AG04450 (cell line): ENCODE results near the gene RPL32. TPM values are rescaled to one million over a fixed set of nuclear protein-coding genes. Genes with fewer than 3 reads are reported as not detected.

Source experiments
- CTCF ChIA-PET: fragments of 300-600, 350-600 bp; formaldehyde crosslinking; extraction: SDS; loops from one replicate; lab custom pipeline; 2022; ENCODE audit warnings: antibody characterized with exemption, inconsistent platforms; lab: Charles Lee
- POLR2A ChIA-PET: fragments of 350-600 bp; formaldehyde crosslinking; extraction: SDS; loops from one replicate; lab custom pipeline; 2021; ENCODE audit warnings: antibody characterized with exemption, inconsistent platforms; lab: Yijun Ruan, JAX
- DNase-seq: peaks from one replicate; pipeline ENCODE4 v3.0.0-alpha.2; 2011; ENCODE audit warnings: low read depth, low spot score
- H3K27ac ChIP-seq: one replicate; pipeline ENCODE4 v1.5.1; 2012; ENCODE audit warnings: low read depth, low read length, control low read depth
- H3K27me3 ChIP-seq: one replicate; pipeline ENCODE4 v1.6.0; 2012; ENCODE audit warnings: low read length; ENCODE audit not compliant: control insufficient read depth, insufficient read depth
- H3K4me3 ChIP-seq: 2 replicates; pipeline ENCODE4 v1.5.1; 2011; ENCODE audit warnings: mild to moderate bottlenecking, low read depth, low read length, control low read depth
- H3K9me3 ChIP-seq: 2 replicates; pipeline ENCODE4 v1.5.1; 2012; ENCODE audit warnings: low read length; ENCODE audit not compliant: control insufficient read depth, insufficient read depth
- polyA plus RNA-seq: library from polyadenylated mRNA; depleted of rRNA; stranded (reverse); fragments of >200 nt; gene quantifications from 2 replicates; pipeline ENCODE4 v1.2.3, GENCODE V29; 2011
- TF ChIP-seq, protein P1 (sequence below): IDR thresholded peaks from 2 replicates; pipeline ENCODE4 v1.5.1; 2011; ENCODE audit warnings: low read depth, low read length, control low read depth, inconsistent platforms

RPL32 gene
- polyA plus RNA-seq, 1 experiment, result 3,211 TPM

GRCh38 chr3:12871404-12871983 lies 30.1 kb upstream of the RPL32 start:
- ChIA-PET CTCF (no interaction called here), POLR2A (no interaction called here)
- Histone ChIP-seq H3K27ac (no peak overlapping the region), H3K27me3 (peaks cover 33% of the 10 kb centered on the region), H3K4me3 (no peak overlapping the region), H3K9me3 (no peaks in the 10 kb centered on the region; the same call in 1 of the 2 replicates)
- TF ChIP-seq, protein P1, sequence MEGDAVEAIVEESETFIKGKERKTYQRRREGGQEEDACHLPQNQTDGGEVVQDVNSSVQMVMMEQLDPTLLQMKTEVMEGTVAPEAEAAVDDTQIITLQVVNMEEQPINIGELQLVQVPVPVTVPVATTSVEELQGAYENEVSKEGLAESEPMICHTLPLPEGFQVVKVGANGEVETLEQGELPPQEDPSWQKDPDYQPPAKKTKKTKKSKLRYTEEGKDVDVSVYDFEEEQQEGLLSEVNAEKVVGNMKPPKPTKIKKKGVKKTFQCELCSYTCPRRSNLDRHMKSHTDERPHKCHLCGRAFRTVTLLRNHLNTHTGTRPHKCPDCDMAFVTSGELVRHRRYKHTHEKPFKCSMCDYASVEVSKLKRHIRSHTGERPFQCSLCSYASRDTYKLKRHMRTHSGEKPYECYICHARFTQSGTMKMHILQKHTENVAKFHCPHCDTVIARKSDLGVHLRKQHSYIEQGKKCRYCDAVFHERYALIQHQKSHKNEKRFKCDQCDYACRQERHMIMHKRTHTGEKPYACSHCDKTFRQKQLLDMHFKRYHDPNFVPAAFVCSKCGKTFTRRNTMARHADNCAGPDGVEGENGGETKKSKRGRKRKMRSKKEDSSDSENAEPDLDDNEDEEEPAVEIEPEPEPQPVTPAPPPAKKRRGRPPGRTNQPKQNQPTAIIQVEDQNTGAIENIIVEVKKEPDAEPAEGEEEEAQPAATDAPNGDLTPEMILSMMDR, result no peak
- no peak for DNase-seq

- Histone ChIP-seq H3K27me3 (peaks cover 33% of the 10 kb centered on the region), H3K4me3 (no peak overlapping the region), H3K27ac (no peak overlapping the region), H3K9me3 (no peaks in the 10 kb centered on the region; the same call in 1 of the 2 replicates)
- TF ChIP-seq, protein P1, result no peak
- no peak for DNase-seq
- ChIA-PET POLR2A (no interaction called here), CTCF (interaction anchor here (1.4 kb wide), 2 partner anchors 21 to 29 kb away, joined by 3 to 5 read pairs; partner anchors contain the start of gene RPL32)
These were observed 29.6 kb upstream of the RPL32 start for GRCh38 chr3:12870942-12871341.

DNA sequence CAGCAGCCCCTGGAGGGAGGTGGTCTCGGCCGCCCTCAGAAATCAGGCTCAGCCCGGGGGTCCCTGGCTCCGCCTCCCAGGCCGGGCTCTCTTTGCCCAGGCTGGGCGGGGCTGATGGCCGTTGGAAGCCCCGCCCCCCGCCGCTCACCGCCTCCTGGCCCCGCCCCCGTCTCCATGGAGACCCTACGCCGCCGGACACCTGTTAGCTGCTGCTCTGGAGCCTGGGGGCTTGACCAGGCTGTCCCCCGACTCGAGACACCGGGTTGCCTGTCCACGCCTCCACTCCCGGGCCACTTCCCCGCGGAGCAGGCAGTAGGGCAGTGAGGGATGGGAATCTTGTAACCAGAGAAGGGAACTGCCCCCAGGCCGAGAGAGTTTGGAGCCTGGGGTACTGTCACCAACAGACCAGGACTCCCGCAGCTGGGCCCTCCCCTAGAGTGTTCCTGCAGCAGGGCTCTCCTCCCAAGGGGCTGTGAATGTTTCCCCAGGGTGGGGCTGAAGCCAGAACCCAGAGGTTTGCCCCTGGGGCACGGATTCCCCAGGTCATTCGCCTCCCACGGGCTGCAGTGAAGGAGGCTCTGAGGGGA lies 27.8 kb upstream of the RPL32 start:
- TF ChIP-seq, protein P1, result no peak
- H3K9me3 ChIP-seq, result peaks cover 11% of the 10 kb centered on the region
- 0 out of 2 replicates have a peak overlapping the region, but pooled peaks have one; percentile 13 for H3K4me3 ChIP-seq
- POLR2A ChIA-PET, result no interaction called here
- no peak overlapping the region for H3K27ac ChIP-seq
- H3K27me3 ChIP-seq, result peaks cover 38% of the 10 kb centered on the region
- DNase-seq, result no peak
- CTCF ChIA-PET, result interaction anchor here (1.8 to 2.8 kb wide), 3 partner anchors 15 to 27 kb away, joined by 14 to 24 read pairs (median 15); partner anchors contain the start of gene RPL32

DNA sequence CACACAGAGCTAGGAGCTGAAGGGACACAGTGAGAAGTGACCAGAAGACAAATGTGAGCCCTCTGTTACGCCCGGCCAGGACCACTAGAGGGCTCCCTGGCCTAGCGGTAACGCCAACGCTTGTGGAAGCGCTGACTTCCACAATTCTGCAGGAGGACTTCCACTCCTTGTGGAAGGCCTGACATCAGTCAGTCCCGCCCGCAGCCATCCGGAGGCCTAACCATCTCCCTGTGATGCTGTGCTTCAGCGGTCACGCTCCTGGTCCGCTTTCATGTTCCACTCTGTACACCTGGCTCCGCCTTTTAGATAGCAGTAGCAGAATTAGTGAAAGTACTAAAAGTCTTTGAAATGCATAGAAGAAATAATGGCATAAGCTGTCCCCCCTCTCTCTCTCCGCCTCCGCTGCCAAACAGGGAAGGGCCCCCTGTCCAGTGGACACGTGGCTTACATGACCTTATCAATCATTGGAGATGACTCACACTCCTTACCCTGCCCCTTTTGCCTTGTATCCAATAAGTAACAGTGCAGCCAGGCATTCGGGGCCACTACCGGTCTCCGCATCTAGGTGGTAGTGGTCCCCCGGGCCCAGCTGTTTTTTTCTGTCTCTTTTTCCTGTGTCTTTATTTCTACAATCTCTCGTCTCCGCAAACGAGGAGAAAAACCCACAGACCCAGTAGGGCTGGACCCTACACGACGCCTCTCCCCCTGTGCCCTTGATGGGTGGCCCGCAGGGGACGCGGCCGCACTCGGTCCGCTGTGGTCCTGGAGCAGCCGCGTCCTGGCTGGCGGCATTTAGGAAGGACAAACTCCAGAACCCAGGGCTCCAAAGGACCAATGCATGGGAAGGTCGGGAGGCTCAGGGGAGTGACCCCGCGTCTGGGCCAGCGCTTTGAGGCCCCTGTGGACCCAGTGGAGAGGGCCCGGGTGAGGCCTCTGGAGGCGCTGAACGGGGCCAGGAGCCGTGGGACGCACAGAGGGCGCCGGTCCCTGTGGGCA lies 27.0 kb upstream of the RPL32 start:
- DNase-seq, result peak; percentile 61
- TF ChIP-seq, protein P1, result peak; percentile 95
- peaks cover 42% of the 10 kb centered on the region for H3K27me3 ChIP-seq
- CTCF ChIA-PET, result interaction anchor here (0.6 to 2.8 kb wide), 12 partner anchors 9 to 127 kb away, joined by 3 to 24 read pairs (median 5); partner anchors contain the start of gene RPL32
- peaks cover 11% of the 10 kb centered on the region for H3K9me3 ChIP-seq
- POLR2A ChIA-PET, result no interaction called here
- H3K4me3 ChIP-seq, result 0 out of 2 replicates have a peak overlapping the region, but pooled peaks have one; percentile 13
- no peak overlapping the region for H3K27ac ChIP-seq
